HG03135 (cell line): ENCODE data around the gene GOLGA8B.
"Not testable (repeated sequence)": the region's sequence is repeated elsewhere in the genome, so short reads cannot be mapped to it uniquely, and the experiment has no call there.

Experiments used
- ATAC-seq: cut with Tn5 transposase; IDR thresholded peaks from one replicate; pipeline ENCODE4 v1.9.1; 2021; ENCODE audit warnings: mild to moderate bottlenecking, moderate library complexity; ENCODE audit not compliant: unreplicated experiment

GOLGA8B gene

GRCh38 chr15:34583399-34584329, at the start of gene GOLGA8B:
Gene GOLGA8B (minus strand): TSS chr15:34583651. CDS start chr15:34535912, 47,739 bp downstream.
- peak; percentile 63 for ATAC-seq

DNA sequence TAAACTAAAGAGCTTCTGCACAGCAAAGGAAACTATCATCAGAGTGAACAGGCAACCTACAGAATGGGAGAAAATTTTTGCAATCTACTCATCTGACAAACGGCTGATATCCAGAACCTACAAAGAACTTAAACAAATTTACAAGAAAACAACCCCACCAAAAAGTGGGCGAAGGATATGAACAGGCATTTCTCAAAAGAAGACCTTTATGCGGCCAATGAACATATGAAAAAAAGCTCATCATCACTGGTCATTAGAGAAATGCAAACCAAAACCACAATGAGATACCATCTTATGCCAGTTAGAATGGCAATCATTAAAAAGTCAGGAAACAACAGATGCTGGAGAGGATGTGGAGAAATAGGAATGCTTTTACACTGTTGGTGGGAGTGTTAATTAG, 49.7 kb upstream of the GOLGA8B start:
- ATAC-seq, result not testable (repeated sequence)

- ATAC-seq, result no peak
Observed at GRCh38 chr15:34628577-34629152, 45.2 kb upstream of the GOLGA8B start.

DNA sequence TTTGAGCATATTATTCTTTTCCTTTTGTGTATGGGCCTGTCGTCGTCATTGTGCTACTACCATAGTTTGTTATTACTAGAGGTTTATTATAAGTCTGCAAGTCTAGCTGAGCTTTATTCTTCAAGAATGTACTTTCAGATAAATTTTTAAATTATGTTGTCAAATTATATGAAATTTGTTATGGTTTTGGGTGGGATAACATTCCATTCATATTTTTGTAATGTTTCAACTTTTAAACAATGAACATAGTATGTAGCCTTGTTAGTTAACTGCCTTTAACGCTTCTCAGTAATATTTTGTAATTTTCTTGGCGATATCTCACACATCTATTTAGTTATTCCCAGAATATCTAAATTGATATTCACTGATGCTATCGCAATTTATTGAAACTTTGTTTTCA, 41.6 kb upstream of the GOLGA8B start:
- ATAC-seq, result no peak

GRCh38 chr15:34621675-34622074, 38.2 kb upstream of the GOLGA8B start:
- ATAC-seq, result no peak

DNA sequence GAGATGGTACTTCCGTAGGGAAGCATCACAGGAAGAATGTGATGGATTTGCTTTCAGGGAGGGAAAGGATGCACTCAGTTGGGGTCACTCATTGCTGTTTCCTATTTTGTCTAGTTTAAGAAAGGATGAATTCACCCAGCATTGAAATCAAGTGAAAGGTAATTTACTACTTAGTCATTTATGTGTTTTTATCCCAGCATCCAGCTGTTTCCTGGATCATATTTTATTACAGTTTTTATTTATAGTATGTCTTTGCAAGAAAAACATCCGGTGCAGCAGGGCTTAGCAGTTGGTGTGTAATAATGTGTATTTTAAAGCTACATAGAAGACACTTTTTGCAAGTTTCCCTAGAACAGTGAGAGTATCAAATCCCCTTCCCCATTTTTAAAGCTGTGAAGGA, 37.4 kb upstream of the GOLGA8B start:
- ATAC-seq, result no peak

GRCh38 chr15:34620142-34620541, 36.7 kb upstream of the GOLGA8B start:
- no peak for ATAC-seq

- ATAC-seq, result no peak
Observed at GRCh38 chr15:34619151-34619550, 35.7 kb upstream of the GOLGA8B start.

- no peak for ATAC-seq
Observed at GRCh38 chr15:34618073-34618472, 34.6 kb upstream of the GOLGA8B start.

- ATAC-seq, result no peak
Observed at GRCh38 chr15:34616613-34617012, 33.2 kb upstream of the GOLGA8B start.

DNA sequence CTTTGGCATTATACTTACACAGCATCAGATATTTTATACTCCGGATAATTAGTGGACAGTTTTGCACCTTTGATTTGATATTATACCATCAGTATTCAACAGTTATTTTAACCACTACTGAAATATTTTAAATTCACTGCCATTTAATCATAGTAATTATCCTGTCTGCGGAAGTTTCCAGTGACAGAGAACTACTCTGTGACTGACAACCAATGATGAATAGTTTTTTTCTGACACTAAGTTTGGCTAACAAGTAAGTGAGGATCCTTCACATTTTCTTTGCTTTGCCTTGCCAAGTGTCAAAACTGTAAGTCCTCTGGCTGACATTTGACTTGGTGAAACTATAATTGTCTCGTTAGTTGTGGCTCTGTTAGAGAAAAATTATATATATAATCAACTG, 30.5 kb upstream of the GOLGA8B start:
- ATAC-seq, result no peak

GRCh38 chr15:34613301-34613700, 29.9 kb upstream of the GOLGA8B start:
- no peak for ATAC-seq

DNA sequence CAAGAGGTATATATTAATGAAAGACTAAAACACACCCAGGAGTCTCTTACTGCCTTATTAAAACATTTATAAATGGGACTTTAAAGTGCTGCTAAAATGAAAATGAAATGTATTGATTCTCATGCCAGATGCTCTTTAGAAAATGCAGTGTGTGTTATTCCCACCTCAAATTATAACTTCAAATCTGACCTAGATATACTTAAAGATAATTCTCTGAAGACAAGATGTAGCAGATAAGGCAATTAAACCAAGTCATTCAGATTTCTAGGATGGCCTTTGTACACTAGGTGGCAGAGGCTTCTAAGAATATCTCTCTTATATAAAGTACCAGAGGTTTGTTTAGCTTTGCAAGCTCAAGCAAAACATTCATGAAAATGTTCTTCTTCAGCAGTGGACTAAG, 26.9 kb upstream of the GOLGA8B start:
- no peak for ATAC-seq

GRCh38 chr15:34609102-34610057, 25.9 kb upstream of the GOLGA8B start:
- no peak for ATAC-seq

GRCh38 chr15:34608517-34608916, 25.1 kb upstream of the GOLGA8B start:
- ATAC-seq, result no peak

DNA sequence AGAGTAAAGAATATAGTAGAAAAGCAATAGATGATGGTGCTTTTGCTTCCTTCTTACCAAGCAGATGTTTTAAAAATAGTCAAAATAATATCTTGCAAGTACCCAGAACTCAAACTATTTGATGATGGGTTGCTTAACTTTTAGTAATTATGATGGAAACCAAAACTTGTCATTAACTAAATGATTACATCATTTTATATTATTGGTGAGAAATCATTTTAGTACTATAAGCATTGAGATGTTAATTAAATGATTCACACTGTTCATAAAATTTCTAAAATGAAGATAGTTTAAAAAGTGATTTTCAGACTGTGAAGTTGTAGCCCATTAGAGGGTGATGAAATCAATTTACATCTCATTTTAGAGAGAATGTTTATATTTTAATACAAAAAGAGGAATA, 24.4 kb upstream of the GOLGA8B start:
- no peak for ATAC-seq

- ATAC-seq, result no peak
Observed at GRCh38 chr15:34606545-34606944, 23.1 kb upstream of the GOLGA8B start.

GRCh38 chr15:34606131-34606530, 22.7 kb upstream of the GOLGA8B start:
- ATAC-seq, result no peak

- ATAC-seq, result no peak
Observed at GRCh38 chr15:34603095-34603494, 19.6 kb upstream of the GOLGA8B start.

DNA sequence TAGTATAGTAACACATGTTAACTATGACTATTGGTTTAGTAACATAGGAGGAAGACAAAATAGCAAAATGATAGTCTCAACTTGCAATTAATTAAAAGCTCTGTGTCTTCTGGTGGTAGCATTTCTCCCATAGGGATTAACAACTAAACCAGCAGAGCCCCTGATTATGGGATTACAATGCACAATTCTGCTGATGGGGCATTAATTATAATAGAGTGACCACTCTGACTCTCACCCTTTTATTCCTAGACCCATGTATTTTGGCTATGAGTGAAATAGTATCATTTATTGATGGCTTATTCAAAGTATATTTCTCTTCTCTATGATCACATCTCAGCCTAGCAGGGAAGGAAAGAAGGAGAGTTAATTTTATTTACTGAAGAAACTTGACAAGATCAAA, 17.5 kb upstream of the GOLGA8B start:
- ATAC-seq, result no peak
